HK-2 (cell line): ENCODE measurements around the gene RAB30.

Experiments used
- DNase-seq: peaks from one replicate; pipeline ENCODE4 v3.0.0-alpha.2; 2018; ENCODE audit not compliant: unreplicated experiment

RAB30 gene

DNA sequence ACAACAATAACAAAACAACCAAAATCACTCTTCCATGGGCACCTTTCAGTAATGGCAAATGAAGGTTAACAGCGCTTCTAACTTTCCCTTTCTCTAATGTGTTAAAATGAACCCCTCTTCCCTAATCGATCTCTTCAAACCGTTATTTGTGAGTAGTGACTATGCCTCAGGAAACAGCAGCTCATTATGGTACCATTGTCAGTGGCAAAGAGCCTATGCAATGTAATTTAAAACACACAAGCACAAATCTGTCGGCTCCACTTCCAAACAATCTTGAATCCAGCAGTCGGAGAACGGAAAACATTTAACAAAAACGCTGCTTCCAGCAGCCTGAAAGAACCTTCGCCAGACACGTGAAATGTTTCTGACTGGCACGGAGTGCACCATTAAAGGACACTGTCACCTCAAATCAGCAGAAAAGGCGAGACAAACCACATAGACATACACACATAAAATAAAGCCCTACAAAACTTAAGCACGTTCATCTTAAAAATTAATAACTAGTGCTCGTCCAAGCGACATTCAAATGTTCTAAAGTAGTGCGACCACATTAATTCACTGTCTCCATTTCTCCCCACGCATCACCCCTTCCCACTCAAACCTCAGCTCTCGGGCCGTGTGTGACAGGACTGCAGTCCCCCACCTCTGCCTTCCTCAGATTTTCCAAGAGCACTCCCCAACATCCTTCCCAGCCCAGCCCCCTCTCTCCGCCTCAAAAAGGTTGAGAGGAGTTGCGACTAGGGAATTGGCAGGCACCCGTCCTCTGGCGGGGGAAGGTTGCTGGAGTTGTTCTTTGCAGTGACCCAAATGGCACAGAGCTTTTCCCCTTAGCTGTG, 748 bp downstream of the RAB30 start:
- no peak for DNase-seq

DNA sequence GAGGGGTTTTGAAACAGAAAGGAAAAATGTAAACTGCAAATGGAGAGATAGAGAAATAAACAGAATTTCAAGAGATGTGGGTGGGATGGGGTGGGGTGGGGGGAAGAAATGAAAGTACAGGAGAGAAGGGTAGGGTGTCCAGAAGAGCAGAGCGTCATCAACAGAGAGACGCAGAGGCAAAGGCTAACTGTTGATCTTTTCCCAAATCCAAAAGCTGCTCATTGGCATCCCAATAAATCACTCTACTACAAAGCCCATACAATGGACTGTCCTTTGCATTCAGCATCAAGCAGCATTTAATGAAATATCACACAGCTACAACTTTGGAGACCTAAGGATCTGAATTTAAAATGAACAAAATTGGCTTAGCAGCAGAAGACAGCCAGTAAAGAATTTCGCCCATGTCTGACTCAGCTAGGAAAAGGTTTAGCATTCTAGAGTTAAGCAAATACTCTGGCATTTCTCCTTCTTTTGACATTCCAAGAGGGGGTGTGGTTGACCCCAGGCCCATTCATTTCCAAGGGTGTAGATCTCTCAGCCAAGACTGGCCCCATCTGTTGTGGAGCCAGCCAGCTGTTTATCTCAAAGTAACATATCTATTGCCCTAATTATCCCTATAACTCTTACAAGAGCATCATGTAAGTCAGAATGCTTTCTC, 1.5 kb downstream of the RAB30 start:
- no peak for DNase-seq

DNA sequence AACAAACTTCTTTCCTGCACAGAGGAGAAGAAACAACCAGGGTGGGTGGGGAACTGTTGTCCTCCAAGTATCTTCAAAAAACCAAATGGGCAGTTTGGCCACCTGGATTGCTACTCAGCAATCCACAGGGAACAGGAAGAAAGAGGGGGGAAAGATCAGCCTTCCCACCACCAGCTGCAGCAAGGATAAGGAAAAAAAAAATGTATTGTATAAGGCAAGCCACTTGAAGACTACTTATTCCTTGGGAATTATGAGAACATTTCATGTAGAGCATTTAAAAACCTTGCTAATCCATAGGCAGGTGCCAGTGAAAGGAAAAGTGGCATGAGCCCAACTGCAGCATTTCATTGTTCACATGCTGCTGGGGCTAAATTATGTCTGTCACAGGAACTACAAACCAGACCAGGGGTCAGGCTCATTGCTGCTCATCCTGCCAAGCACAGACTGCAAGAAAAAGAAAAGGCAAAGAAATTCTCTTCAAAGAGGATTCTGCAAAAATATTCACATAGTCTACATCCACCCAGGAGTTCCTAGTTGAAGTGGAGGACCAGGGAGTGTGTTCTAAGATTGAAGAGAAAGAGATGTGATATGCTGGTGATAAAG, 2.2 kb downstream of the RAB30 start:
- no peak for DNase-seq

DNA sequence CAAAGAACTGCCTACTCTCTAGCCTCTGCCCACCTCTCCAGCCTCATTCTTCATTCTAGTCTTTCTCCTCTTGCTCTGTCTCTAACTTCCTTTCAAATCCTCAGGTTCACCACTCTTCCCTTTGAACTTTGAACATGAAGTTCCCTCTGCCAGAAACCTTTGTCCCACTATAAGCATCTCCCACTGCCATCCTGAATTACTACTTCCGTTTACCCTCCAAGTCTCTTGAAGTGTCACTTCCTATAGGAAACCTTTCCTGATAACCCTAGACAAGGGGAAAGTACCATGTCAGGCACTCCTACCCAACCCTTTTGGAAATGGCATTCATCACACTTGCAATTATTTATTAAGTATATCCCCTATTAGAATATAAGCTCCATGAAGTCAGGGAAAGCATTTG, 3.1 kb downstream of the RAB30 start:
- DNase-seq = no peak

GRCh38 chr11:83064011-83064410, 7.7 kb downstream of the RAB30 start:
- DNase-seq = no peak

- DNase-seq = no peak
Observed at GRCh38 chr11:83063073-83063754, 8.5 kb downstream of the RAB30 start.

GRCh38 chr11:83061883-83062282, 9.8 kb downstream of the RAB30 start:
- no peak for DNase-seq

GRCh38 chr11:83060965-83061364, 10.7 kb downstream of the RAB30 start:
- no peak for DNase-seq

- no peak for DNase-seq
Observed at GRCh38 chr11:83057721-83058120, 14.0 kb downstream of the RAB30 start.

- no peak for DNase-seq
Observed at GRCh38 chr11:83056611-83057010, 15.1 kb downstream of the RAB30 start.

GRCh38 chr11:83056204-83056603, 15.5 kb downstream of the RAB30 start:
- no peak for DNase-seq

GRCh38 chr11:83054904-83055380, 16.8 kb downstream of the RAB30 start:
- DNase-seq = no peak

GRCh38 chr11:83054001-83054400, 17.7 kb downstream of the RAB30 start:
- no peak for DNase-seq

DNA sequence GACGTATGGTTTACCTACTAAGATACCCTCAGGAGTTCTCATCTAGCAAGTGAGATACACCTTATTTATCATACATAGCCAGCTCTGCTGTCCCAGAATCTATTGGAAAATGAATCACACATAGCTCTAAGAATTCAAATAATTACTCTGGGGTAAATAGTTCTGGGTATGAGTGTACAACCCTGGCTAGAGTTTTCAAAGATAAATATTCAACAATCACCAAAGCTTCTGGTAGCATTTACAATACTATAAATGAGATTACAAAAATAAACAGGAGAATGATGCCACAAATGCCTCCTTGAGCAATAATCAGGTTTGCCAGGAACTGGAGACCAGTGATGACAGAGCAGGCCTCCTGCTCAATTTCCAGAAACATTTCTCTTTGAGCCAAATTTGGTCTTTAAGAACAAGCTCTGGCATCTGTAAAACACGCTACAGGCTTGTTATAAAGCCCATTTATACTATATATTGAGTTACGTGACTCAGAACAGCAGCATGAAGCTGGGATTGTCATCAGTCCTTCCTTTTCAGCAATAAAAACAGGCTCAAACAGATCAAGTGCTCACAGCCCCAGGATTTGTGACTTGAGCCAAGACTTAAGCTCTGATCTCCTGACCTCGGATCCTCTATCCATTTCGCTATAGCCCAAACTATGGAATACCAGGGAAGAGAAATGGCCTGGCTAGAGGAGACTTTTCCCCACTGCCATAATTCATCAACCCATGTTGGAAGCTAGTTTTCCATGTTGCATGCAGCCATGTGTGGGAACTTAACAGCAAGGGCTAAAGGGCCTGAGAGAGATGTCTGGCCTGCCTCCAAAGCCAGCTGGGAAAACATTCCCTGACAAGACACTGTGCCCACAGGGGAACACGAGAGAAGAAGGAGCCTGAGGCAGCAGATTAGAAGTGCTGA, 19.7 kb downstream of the RAB30 start:
- DNase-seq = no peak

DNA sequence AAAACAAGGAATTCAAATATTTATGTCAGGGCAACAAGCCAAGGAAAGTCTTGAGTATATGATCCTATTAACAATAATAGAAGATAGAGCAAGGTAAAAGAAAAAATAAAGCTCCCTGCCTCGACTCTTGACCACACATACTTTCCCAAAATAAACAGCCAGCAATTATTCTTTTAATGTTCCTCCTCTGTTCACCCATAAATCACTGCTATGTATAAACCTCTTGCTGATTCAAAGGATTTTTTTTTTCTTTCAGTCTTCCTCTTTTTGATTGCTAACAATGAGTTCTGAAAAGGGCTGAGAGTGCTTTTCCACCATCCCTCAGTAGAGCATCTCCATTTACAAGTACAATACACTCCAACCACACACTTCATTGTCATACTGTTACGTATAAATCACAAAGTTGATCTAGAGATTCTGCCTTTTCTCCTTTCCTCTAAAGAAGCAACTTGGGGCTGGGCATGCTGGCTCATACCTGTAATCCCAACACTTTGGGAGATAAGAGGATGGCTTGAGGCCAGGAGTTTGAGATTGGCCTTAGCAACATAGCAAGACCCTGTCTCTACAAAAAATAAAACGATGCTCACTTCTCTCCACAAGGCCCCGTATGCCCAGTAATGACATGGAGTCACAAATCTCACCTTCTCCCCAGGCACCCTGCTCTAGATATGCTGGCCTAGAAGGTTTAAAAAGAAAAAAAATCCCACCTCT, 24.0 kb downstream of the RAB30 start:
- no peak for DNase-seq

DNA sequence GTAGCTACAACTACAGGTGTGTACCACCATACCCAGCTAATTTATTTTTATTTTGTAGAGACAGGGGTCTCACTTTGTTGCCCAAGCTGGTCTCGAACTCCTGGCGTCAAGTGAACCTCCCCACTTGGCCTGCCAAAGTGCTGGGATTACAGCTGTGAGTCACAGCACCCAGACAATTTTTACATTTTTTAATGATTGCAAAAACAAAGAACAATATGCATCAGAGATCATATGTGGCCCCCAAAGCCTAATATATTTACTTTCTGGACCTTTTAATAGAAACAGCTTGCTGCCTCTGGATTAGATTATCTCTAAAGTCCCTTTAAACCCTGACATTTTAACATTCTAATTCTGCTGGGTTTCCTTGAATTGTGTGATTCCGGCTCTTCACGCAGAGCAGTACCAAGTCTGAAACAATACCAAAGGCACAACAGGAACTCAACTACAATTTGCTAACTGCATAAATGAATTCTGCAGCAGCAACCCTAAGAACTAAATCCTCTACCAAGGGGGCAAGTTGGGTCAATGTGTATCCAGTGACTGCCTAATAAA, 25.0 kb downstream of the RAB30 start:
- DNase-seq = no peak

DNA sequence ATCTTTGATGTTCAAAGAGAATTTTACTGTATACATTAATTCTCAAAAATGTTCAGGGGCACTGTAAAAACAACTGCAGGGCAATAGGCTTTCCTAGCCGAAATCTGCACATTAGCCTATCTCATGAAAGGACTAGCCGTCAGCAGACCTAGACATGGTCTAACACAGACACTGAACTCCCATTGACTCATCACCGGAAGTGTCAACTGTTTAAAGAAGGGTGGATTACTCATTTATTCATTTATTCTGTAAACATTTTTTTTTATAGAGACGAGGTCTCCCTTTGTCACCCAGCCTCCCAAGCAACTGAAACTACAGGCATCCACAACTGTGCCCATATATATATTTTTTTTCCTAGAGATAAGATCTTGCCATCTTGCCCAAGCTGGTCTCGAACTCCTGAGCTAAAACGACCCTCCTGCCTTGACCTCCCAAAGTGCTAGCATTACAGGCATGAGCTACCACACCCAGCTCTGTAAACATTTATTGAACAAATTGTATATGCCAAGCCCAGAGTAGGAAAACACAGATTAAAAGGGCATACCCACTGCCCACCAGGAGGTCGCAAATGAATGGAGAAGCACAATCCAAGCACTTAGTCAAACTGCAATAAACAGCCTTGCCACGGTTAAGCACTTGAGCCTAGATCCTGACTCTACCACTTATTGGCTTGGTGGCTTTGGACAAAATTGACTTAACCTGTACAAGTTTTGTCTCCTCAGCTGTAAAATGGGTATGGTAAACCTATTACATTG, 26.6 kb downstream of the RAB30 start:
- no peak for DNase-seq

- no peak for DNase-seq
Observed at GRCh38 chr11:83042964-83043711, 28.6 kb downstream of the RAB30 start.

GRCh38 chr11:83041126-83041525, 30.6 kb downstream of the RAB30 start:
- no peak for DNase-seq
